ENCODE data around the gene UBE2G2.

GRCh38 chr21:44748621-44749020 is 53.0 kb downstream of the UBE2G2 start:
- TF ChIP-seq POLR2AphosphoS5 (IDR thresholded peaks at IDR 0.05) = no peak
- TF ChIP-seq CTCF (IDR thresholded peaks at IDR 0.05) = no peak

All from breast epithelium (tissue), 3 donors.